Keratinocyte (primary cell): ENCODE data around the gene ZSWIM7. TPM values are rescaled to one million over a fixed set of nuclear protein-coding genes. Genes with fewer than 3 reads are reported as not detected.
A peak's percentile ranks its signal among the peaks of the same experiment; 100 is the strongest.

ENCODE experiments used
- DNase-seq: peaks from one replicate; pipeline ENCODE4 v3.0.0-alpha.2; 2011; ENCODE audit warnings: low read depth, missing footprints, low spot score
- FAIRE-seq: peaks from 2 replicates; lab custom pipeline; 2011; peaks lifted over from hg19 to GRCh38; lab: Jason Lieb, UNC
- H2AFZ ChIP-seq: 2 replicates; pipeline ENCODE4 v1.6.0; 2012; ENCODE audit warnings: low read length, control low read depth, inconsistent platforms; ENCODE audit not compliant: control insufficient read depth
- H3K27ac ChIP-seq: 2 replicates; pipeline ENCODE4 v1.5.1; 2011; ENCODE audit warnings: low read length; ENCODE audit not compliant: control insufficient read depth, insufficient read depth
- H3K27me3 ChIP-seq: 3 replicates; pipeline ENCODE4 v1.6.0; 2011; ENCODE audit warnings: low read length; ENCODE audit not compliant: control insufficient read depth, insufficient read depth; ENCODE audit errors: extremely low read depth
- H3K36me3 ChIP-seq, 2 experiments: 2 replicates in 1 of 2; 3 replicates in 1 of 2; pipeline ENCODE4 v1.5.1; 2011; ENCODE audit warnings: low read length in 2 of 2, mild to moderate bottlenecking in 1 of 2; ENCODE audit not compliant: control insufficient read depth in 2 of 2, insufficient read depth in 2 of 2; ENCODE audit errors: extremely low read depth in 1 of 2
- H3K4me1 ChIP-seq: 3 replicates; pipeline ENCODE4 v1.5.1; 2011; ENCODE audit warnings: low read length; ENCODE audit not compliant: control insufficient read depth, insufficient read depth; ENCODE audit errors: extremely low read depth
- H3K4me2 ChIP-seq: 3 replicates; pipeline ENCODE4 v1.6.0; 2011; ENCODE audit warnings: low read depth, low read length; ENCODE audit not compliant: control insufficient read depth, insufficient read depth; ENCODE audit errors: extremely low read depth
- H3K4me3 ChIP-seq, 3 experiments: fragments of 200-600 bp in 1 of 3; sonication (generic) in 1 of 3; 2 replicates in 2 of 3; 3 replicates in 1 of 3; pipeline ENCODE4 v1.5.1; 2011 to 2016; ENCODE audit warnings: low read length in 3 of 3, mild to moderate bottlenecking in 3 of 3, control low read depth in 2 of 3, inconsistent platforms in 1 of 3, low read depth in 1 of 3, mixed read lengths in 1 of 3, mixed run types in 1 of 3, moderate library complexity in 1 of 3; ENCODE audit not compliant: control insufficient read depth in 2 of 3, insufficient read depth in 2 of 3; ENCODE audit errors: extremely low read depth in 1 of 3
- H3K79me2 ChIP-seq: 2 replicates; pipeline ENCODE4 v1.6.0; 2012; ENCODE audit warnings: low read length; ENCODE audit not compliant: control insufficient read depth, insufficient read depth
- H3K9ac ChIP-seq: 3 replicates; pipeline ENCODE4 v1.6.0; 2011; ENCODE audit warnings: low read length; ENCODE audit not compliant: control insufficient read depth, insufficient read depth; ENCODE audit errors: extremely low read depth
- H3K9me1 ChIP-seq: 3 replicates; pipeline ENCODE4 v1.6.0; 2011; ENCODE audit warnings: low read length; ENCODE audit not compliant: control insufficient read depth, insufficient read depth; ENCODE audit errors: extremely low read depth
- H3K9me3 ChIP-seq: 2 replicates; pipeline ENCODE4 v1.5.1; 2012; ENCODE audit warnings: low read depth, low read length; ENCODE audit not compliant: control insufficient read depth
- H4K20me1 ChIP-seq: 3 replicates; pipeline ENCODE4 v1.6.0; 2011; ENCODE audit warnings: low read length; ENCODE audit not compliant: control insufficient read depth, insufficient read depth; ENCODE audit errors: extremely low read depth
- CTCF ChIP-seq, 3 experiments: IDR thresholded peaks in 1 of 3; conservative IDR thresholded peaks in 1 of 3; optimal IDR thresholded peaks in 1 of 3; 2 replicates in 2 of 3; 3 replicates in 1 of 3; pipeline versions ENCODE3 to v1.5.1; 2011; ENCODE audit warnings: low read length in 3 of 3, mild to moderate bottlenecking in 3 of 3, moderate library complexity in 2 of 3, control low read depth in 1 of 3, inconsistent platforms in 1 of 3; ENCODE audit not compliant: insufficient read depth in 2 of 3; ENCODE audit errors: extremely low read depth in 1 of 3
- EZH2 ChIP-seq: IDR thresholded peaks from one replicate; pipeline ENCODE4 v1.6.1; 2012; ENCODE audit warnings: inconsistent platforms, mild to moderate bottlenecking, low read length, moderate library complexity
- dilution Hi-C: fragments of 300-500 bp; cut with MboI; formaldehyde crosslinking; loops from one replicate; pipeline ENCODE4 v1.7.0; 2020; ENCODE audit warnings: low sequenced_read_pairs; ENCODE audit not compliant: extremely low pct_ligation_motif_present
- polyA plus RNA-seq, 5 experiments: library from polyadenylated mRNA; depleted of rRNA in 3 of 5; stranded (reverse) in 3 of 5; stranded (forward) in 1 of 5; unstranded in 1 of 5; fragments of >200 nt; gene quantifications; 1 replicate in 1 of 5; 2 replicates in 3 of 5; 3 replicates in 1 of 5; pipeline versions ENCODE4 v1.2.1 to v1.2.3, GENCODE V29; 2011 to 2012; ENCODE audit warnings: missing spikeins in 2 of 5, low read depth in 1 of 5, low replicate concordance in 1 of 5

Gene ZSWIM7
- polyA plus RNA-seq, 1 donor (not counting 4 experiments of a cell fraction or from before 2014, with no cell fraction given): 47.1 TPM

- H3K36me3 ChIP-seq: peaks cover 8 to 12% of the 10 kb centered on the region in 2 experiments
- FAIRE-seq: no peak
These were observed 19.8 kb upstream of the ZSWIM7 start for GRCh38 chr17:16019347-16019746.

GRCh38 chr17:16013943-16014407, 14.5 kb upstream of the ZSWIM7 start:
- FAIRE-seq: peak; percentile 97
- Histone ChIP-seq H4K20me1 (no peaks in the 10 kb centered on the region), H3K4me1 (peaks cover 11% of the 10 kb centered on the region), H3K36me3 (peaks cover 9 to 11% of the 10 kb centered on the region in 2 experiments), H3K9ac (no peak overlapping the region), H3K4me3 (no peak overlapping the region), H3K4me2 (peak overlapping the region; percentile 36), H3K9me1 (no peaks in the 10 kb centered on the region), H2AFZ (no peak overlapping the region), H3K27me3 (no peaks in the 10 kb centered on the region), H3K79me2 (peaks cover 59% of the 10 kb centered on the region), H3K9me3 (no peaks in the 10 kb centered on the region), H3K27ac (no peak overlapping the region)
- dilution Hi-C loops: no loop called here
- DNase-seq: peak; percentile 55
- TF ChIP-seq CTCF (optimal IDR thresholded peaks at IDR 0.05 in 1 of 3, IDR thresholded peaks at IDR 0.05 in 1 of 3, conservative IDR thresholded peaks at IDR 0.05 in 1 of 3; ENCODE audit: extremely low read depth in 1 of 3, insufficient read depth in 2 of 3, low read length in 3 of 3) (peak; percentile 30 to 79 (median 62)), EZH2 (no peak)

More at GRCh38 chr17:16019347-16019746, 19.8 kb upstream of the ZSWIM7 start:
- Histone ChIP-seq H4K20me1 (no peaks in the 10 kb centered on the region), H2AFZ (no peak overlapping the region), H3K27ac (no peak overlapping the region), H3K4me2 (no peak overlapping the region), H3K4me3 (no peak overlapping the region), H3K27me3 (no peaks in the 10 kb centered on the region), H3K79me2 (peaks cover 74% of the 10 kb centered on the region), H3K9ac (no peak overlapping the region), H3K4me1 (peaks cover 3% of the 10 kb centered on the region), H3K9me3 (no peaks in the 10 kb centered on the region), H3K9me1 (no peaks in the 10 kb centered on the region)
- dilution Hi-C loops: no loop called here
- TF ChIP-seq EZH2 (no peak), CTCF (optimal IDR thresholded peaks at IDR 0.05 in 1 of 3, IDR thresholded peaks at IDR 0.05 in 1 of 3, conservative IDR thresholded peaks at IDR 0.05 in 1 of 3; ENCODE audit: extremely low read depth in 1 of 3, insufficient read depth in 2 of 3, low read length in 3 of 3) (no peak)
- no peak for DNase-seq
